Fibroblast of lung (primary cell): ENCODE data around the gene TPD52L1.

Experiments
- EZH2 ChIP-seq: IDR thresholded peaks from 2 replicates; pipeline ENCODE4 v1.5.1; 2012; ENCODE audit warnings: low read length, control low read depth, mild to moderate bottlenecking; ENCODE audit errors: missing control alignments
- TF ChIP-seq, protein P1 (sequence below), 2 donors: IDR thresholded peaks in 1 of 2; conservative IDR thresholded peaks in 1 of 2; 1 replicate in 1 of 2; 2 replicates in 1 of 2; pipeline ENCODE4 v1.5.1; 2011 to 2012; ENCODE audit warnings: low read length in 2 of 2, control low read depth in 1 of 2, inconsistent platforms in 1 of 2, low read depth in 1 of 2, mild to moderate bottlenecking in 1 of 2

DNA sequence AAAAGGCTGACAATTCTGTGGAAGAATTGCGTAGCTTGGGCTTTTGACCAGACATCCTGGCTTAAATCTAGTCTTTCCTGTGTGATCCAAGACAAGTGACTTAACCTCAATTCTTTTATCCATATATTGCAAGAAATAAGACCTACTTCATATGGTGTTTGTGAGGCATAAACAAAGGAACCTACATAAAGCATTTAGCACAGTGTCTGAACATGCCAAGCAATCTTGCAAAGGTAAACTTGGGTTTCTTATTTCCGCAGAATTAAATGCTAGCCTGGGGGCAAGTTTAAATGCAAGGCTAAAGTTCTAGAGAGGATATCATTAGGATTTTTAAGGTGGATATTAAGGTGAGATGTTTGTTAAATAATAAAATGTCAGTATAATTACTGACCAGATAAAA lies 100.3 kb downstream of the TPD52L1 start:
- TF ChIP-seq, protein P1, sequence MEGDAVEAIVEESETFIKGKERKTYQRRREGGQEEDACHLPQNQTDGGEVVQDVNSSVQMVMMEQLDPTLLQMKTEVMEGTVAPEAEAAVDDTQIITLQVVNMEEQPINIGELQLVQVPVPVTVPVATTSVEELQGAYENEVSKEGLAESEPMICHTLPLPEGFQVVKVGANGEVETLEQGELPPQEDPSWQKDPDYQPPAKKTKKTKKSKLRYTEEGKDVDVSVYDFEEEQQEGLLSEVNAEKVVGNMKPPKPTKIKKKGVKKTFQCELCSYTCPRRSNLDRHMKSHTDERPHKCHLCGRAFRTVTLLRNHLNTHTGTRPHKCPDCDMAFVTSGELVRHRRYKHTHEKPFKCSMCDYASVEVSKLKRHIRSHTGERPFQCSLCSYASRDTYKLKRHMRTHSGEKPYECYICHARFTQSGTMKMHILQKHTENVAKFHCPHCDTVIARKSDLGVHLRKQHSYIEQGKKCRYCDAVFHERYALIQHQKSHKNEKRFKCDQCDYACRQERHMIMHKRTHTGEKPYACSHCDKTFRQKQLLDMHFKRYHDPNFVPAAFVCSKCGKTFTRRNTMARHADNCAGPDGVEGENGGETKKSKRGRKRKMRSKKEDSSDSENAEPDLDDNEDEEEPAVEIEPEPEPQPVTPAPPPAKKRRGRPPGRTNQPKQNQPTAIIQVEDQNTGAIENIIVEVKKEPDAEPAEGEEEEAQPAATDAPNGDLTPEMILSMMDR (conservative IDR thresholded peaks at IDR 0.05 in 1 of 2, IDR thresholded peaks at IDR 0.05 in 1 of 2; ENCODE audit: low read depth in 1 of 2, low read length in 2 of 2), result no peak
- no peak for TF ChIP-seq EZH2
